K562 (cell line): Measurements from ENCODE around the gene TIMM10. TPM values are rescaled to one million over a fixed set of nuclear protein-coding genes. Genes with fewer than 3 reads are reported as not detected.

Experiments used
- ATAC-seq: fragments of 200-7000 bp; cut with Tn5 transposase; 3 replicates; pipeline ENCODE4 v1.9.1; 2020; ENCODE audit warnings: moderate library complexity
- BruUV-seq: library from RNA; stranded (reverse); fragments of 400-500 nt; replicated peaks from 2 replicates; lab custom pipeline; 2021; lab: Mats Ljungman, UMichigan
- CTCF ChIA-PET: fragments of 300-600 bp; formaldehyde crosslinking; extraction: SDS; loops from one replicate; lab custom pipeline; 2021; ENCODE audit warnings: low intra/inter-chr PET ratio; lab: Yijun Ruan, JAX
- POLR2A ChIA-PET: fragments of 300-600, 350-650 bp; sonication (Branson Sonifier 250); formaldehyde crosslinking; extraction: SDS; loops from one replicate; lab custom pipeline; 2021; ENCODE audit warnings: antibody characterized with exemption, inconsistent platforms; lab: Yijun Ruan, JAX
- DNase-seq, 4 experiments: peaks; one replicate each; pipeline versions ENCODE4 v3.0.0 to v3.0.0-alpha.2; 2011 to 2018; ENCODE audit warnings: low spot score in 3 of 4, mixed read lengths in 3 of 4; ENCODE audit errors: extremely low read depth in 1 of 4
- FAIRE-seq: peaks from 2 replicates; lab custom pipeline; 2011; peaks lifted over from hg19 to GRCh38; lab: Jason Lieb, UNC
- H2AFZ ChIP-seq: 2 replicates; pipeline ENCODE4 v1.6.0; 2011; ENCODE audit warnings: low read depth, low read length, control low read depth, inconsistent platforms
- H3K27ac ChIP-seq: fragments of 200-600 bp; 3 replicates; pipeline ENCODE4 v1.8.0; 2011; ENCODE audit warnings: low read depth, mild to moderate bottlenecking, control low read depth, inconsistent platforms, low read length, moderate library complexity, mixed read lengths; ENCODE audit errors: extremely low read depth
- H3K27me3 ChIP-seq, 2 experiments: fragments of 300-600 bp in 1 of 2; 2 replicates in 1 of 2; 3 replicates in 1 of 2; pipeline versions ENCODE4 v1.6.0 to v1.8.0; 2011; ENCODE audit warnings: inconsistent platforms in 2 of 2, low read length in 2 of 2, mild to moderate bottlenecking in 1 of 2, mixed read lengths in 1 of 2, moderate library complexity in 1 of 2; ENCODE audit not compliant: control insufficient read depth in 2 of 2, insufficient read depth in 2 of 2
- H3K36me3 ChIP-seq: fragments of 300-600 bp; 3 replicates; pipeline ENCODE4 v1.8.0; 2011; ENCODE audit warnings: mild to moderate bottlenecking, low read length, inconsistent platforms; ENCODE audit not compliant: control insufficient read depth, insufficient read depth
- H3K4me1 ChIP-seq, 2 experiments: fragments of 200-600 bp in 1 of 2; replicated peaks in 1 of 2; 2 replicates in 1 of 2; 3 replicates in 1 of 2; pipeline versions ENCODE4 v1.5.1 to v1.8.0; 2011; ENCODE audit warnings: inconsistent platforms in 2 of 2, low read length in 2 of 2, mild to moderate bottlenecking in 1 of 2, mixed read lengths in 1 of 2, moderate library complexity in 1 of 2; ENCODE audit not compliant: control insufficient read depth in 2 of 2, insufficient read depth in 2 of 2
- H3K4me2 ChIP-seq: 2 replicates; pipeline ENCODE4 v1.6.1; 2011; ENCODE audit warnings: low read length, control low read depth, inconsistent platforms, mixed read lengths; ENCODE audit not compliant: insufficient read depth
- H3K4me3 ChIP-seq: fragments of 200-600 bp; sonication (generic), shearing (Covaris generic); 2 replicates; pipeline ENCODE4 v1.5.1; 2016; ENCODE audit warnings: control low read depth, inconsistent platforms
- H3K79me2 ChIP-seq: fragments of 200-600 bp; 3 replicates; pipeline ENCODE4 v1.8.0; 2011; ENCODE audit warnings: low read length, inconsistent platforms; ENCODE audit not compliant: control insufficient read depth, insufficient read depth
- H3K9ac ChIP-seq, 2 experiments: 2 replicates each; pipeline versions ENCODE4 v1.6.0 to v1.6.1; 2011; ENCODE audit warnings: low read depth in 2 of 2, low read length in 2 of 2, control low read depth in 1 of 2, inconsistent platforms in 1 of 2, mild to moderate bottlenecking in 1 of 2, mixed read lengths in 1 of 2; ENCODE audit not compliant: insufficient read depth in 1 of 2
- H3K9me1 ChIP-seq: one replicate; pipeline ENCODE4 v1.6.0; 2011; ENCODE audit warnings: inconsistent platforms, mild to moderate bottlenecking, low read length, moderate library complexity; ENCODE audit not compliant: control insufficient read depth, insufficient read depth
- H3K9me3 ChIP-seq: replicated peaks from 2 replicates; pipeline ENCODE4 v1.5.1; 2011; ENCODE audit warnings: low read depth, low read length, inconsistent platforms; ENCODE audit not compliant: control insufficient read depth, insufficient read depth
- H4K20me1 ChIP-seq: replicated peaks from 2 replicates; pipeline ENCODE4 v1.6.1; 2011; ENCODE audit warnings: low read length, inconsistent platforms, mixed read lengths; ENCODE audit not compliant: control insufficient read depth, insufficient read depth
- FOXK1 ChIP-seq: sonication (generic); formaldehyde crosslinking; IDR thresholded peaks from 2 replicates; pipeline ENCODE4 v1.8.0; 2022; ENCODE audit warnings: missing genetic modification reagents, mild to moderate bottlenecking, borderline replicate concordance
- FOXP1 ChIP-seq: sonication (generic); formaldehyde crosslinking; IDR thresholded peaks from 2 replicates; pipeline ENCODE4 v1.8.0; 2022; ENCODE audit warnings: mild to moderate bottlenecking, missing genetic modification reagents
- MAZ ChIP-seq, 2 experiments: fragments of 450-650 bp in 1 of 2; sonication (generic) in 1 of 2; formaldehyde crosslinking; IDR thresholded peaks in 1 of 2; conservative IDR thresholded peaks in 1 of 2; 2 replicates each; pipeline versions ENCODE4 v1.4.0 to v1.5.0; 2020; ENCODE audit warnings: mild to moderate bottlenecking in 1 of 2, missing genetic modification reagents in 1 of 2
- NCOA4 ChIP-seq: fragments of 450-650 bp; IDR thresholded peaks from 2 replicates; pipeline ENCODE4 v1.6.1; 2018; ENCODE audit warnings: mild to moderate bottlenecking; ENCODE audit not compliant: partially characterized antibody
- NR4A1 ChIP-seq, 2 experiments: fragments of 250-450 bp in 1 of 2; fragments of 450-650 bp in 1 of 2; sonication (Bioruptor Pico) in 1 of 2; IDR thresholded peaks; 2 replicates each; pipeline versions ENCODE4 v1.4.0 to v1.6.1; 2016 to 2020; ENCODE audit warnings: mild to moderate bottlenecking in 2 of 2, missing compliant biosample characterization in 1 of 2, missing genetic modification characterization in 1 of 2, moderate library complexity in 1 of 2
- PHB ChIP-seq: fragments of 250-450 bp; sonication (Bioruptor Pico); IDR thresholded peaks from 2 replicates; pipeline ENCODE4 v1.5.0; 2021
- SREBF2 ChIP-seq: sonication (generic); formaldehyde crosslinking; IDR thresholded peaks from 2 replicates; pipeline ENCODE4 v1.4.0; 2020; ENCODE audit warnings: mild to moderate bottlenecking, missing genetic modification reagents
- TARDBP ChIP-seq: fragments of 450-650 bp; IDR thresholded peaks from 2 replicates; pipeline ENCODE4 v1.6.1; 2016
- ZNF408 ChIP-seq: fragments of 250-450 bp; sonication (Bioruptor Pico); IDR thresholded peaks from 2 replicates; pipeline ENCODE4 v1.4.0; 2020; ENCODE audit warnings: low read depth, mild to moderate bottlenecking, moderate library complexity
- WGBS: fragments of 100-300 bp; shearing (Covaris generic); methylation state at CpG from one replicate; pipeline ENCODE4 v1.1.6; 2016; ENCODE audit warnings: low coverage, mixed read lengths; ENCODE audit not compliant: insufficient coverage; ENCODE audit errors: missing lambda C conversion rate; 5-methylcytosine and 5-hydroxymethylcytosine counted together
- in situ Hi-C: fragments of 300-500 bp; cut with MboI; formaldehyde crosslinking; loops from 4 replicates; pipeline ENCODE4 v1.15.0; 2018; ENCODE audit warnings: inconsistent platforms, mixed read lengths
- intact Hi-C: fragments of 100-400 bp; cut with micrococcal nuclease; formaldehyde crosslinking; loops from 2 replicates; pipeline ENCODE4 v1.14.2; 2022
- polyA plus RNA-seq, 8 experiments: library from polyadenylated mRNA; depleted of rRNA in 4 of 8; stranded (reverse) in 5 of 8; unstranded in 3 of 8; fragments of >200 nt; fragmentation: Nextera tagmentation in 2 of 8; fragmentation: Illumina TruSeq in 1 of 8; extraction: Ambion mirVana in 2 of 8; extraction: Trizol in 1 of 8; gene quantifications; 2 replicates each; pipeline versions ENCODE4 v1.2.1 to v1.2.3, GENCODE V29; 2011 to 2014; ENCODE audit warnings: inconsistent platforms in 1 of 8, missing spikeins in 1 of 8
- total RNA-seq, 7 experiments: library from RNA; depleted of rRNA in 6 of 7; stranded (reverse); fragments of >200 nt in 6 of 7; fragmentation: Illumina TruSeq in 2 of 7; extraction: Trizol in 2 of 7; gene quantifications; 2 replicates each; pipeline versions ENCODE4 v1.2.1 to v1.2.3, GENCODE V29; 2011 to 2021; ENCODE audit warnings: low replicate concordance in 1 of 7
- TF ChIP-seq, protein P1 (sequence below): sonication (generic); formaldehyde crosslinking; IDR thresholded peaks from 2 replicates; pipeline ENCODE4 v1.8.0; 2023; ENCODE audit warnings: missing genetic modification reagents, mild to moderate bottlenecking, borderline replicate concordance

Gene TIMM10
- total and polyA plus RNA-seq, 9 of the 15 experiments (the other 6 are each of a cell fraction or from before 2014, with no cell fraction given), result 109 to 553 (median 172) TPM

GRCh38 chr11:57543593-57543992 is 13.0 kb upstream of the TIMM10 start:
- H2AFZ ChIP-seq, result no peak overlapping the region
- WGBS, result 2% methylated on average over 5 of the region's 6 CpGs
- ATAC-seq, result no peak
- no peaks in the 10 kb centered on the region for H3K9me3 ChIP-seq
- H3K27me3 ChIP-seq, result peaks cover 0 to 14% of the 10 kb centered on the region in 2 experiments; a peak in 2 of 5 replicates
- H3K9ac ChIP-seq, result peak overlapping the region in 1 of 2 experiments; percentile 1; a peak in 1 of 4 replicates
- ChIA-PET CTCF (no interaction called here), POLR2A (interaction anchor here (1.0 kb wide), 1 partner anchor 232 kb away, joined by 3 read pairs; no protein-coding TSS in a partner anchor)
- BruUV-seq, result no TSS peak
- no peaks in the 10 kb centered on the region for H4K20me1 ChIP-seq
- no peaks in the 10 kb centered on the region for H3K36me3 ChIP-seq
- H3K4me1 ChIP-seq, result peaks cover 6 to 9% of the 10 kb centered on the region in 2 experiments; a peak in 4 of 5 replicates
- no peak overlapping the region for H3K27ac ChIP-seq
- no peak overlapping the region for H3K4me3 ChIP-seq
- FAIRE-seq, result no peak
- intact Hi-C loops (no loop called here), in situ Hi-C loops (no loop called here)
- no peaks in the 10 kb centered on the region for H3K9me1 ChIP-seq
- H3K79me2 ChIP-seq, result no peaks in the 10 kb centered on the region
- no peak overlapping the region for H3K4me2 ChIP-seq
- TF ChIP-seq FOXK1 (CRISPR knock-in tag) (no peak), TARDBP (no peak), PHB (CRISPR knock-in tag) (no peak), NCOA4 (no peak)
- no peak for DNase-seq

GRCh38 chr11:57542582-57542981 is 12.0 kb upstream of the TIMM10 start:
- ChIA-PET CTCF (no interaction called here), POLR2A (interaction anchor here (0.5 kb wide), 1 partner anchor 154 kb away, joined by 3 read pairs; no protein-coding TSS in a partner anchor)
- FAIRE-seq (no peak), DNase-seq (no peak), ATAC-seq (no peak)
- Histone ChIP-seq H3K27ac (no peak overlapping the region), H3K36me3 (no peaks in the 10 kb centered on the region), H3K4me3 (no peak overlapping the region), H3K79me2 (no peaks in the 10 kb centered on the region), H3K4me1 (peaks cover 4 to 9% of the 10 kb centered on the region in 2 experiments; a peak in 4 of 5 replicates), H3K4me2 (no peak overlapping the region), H2AFZ (no peak overlapping the region), H3K9me1 (no peaks in the 10 kb centered on the region), H3K27me3 (peaks cover 0 to 14% of the 10 kb centered on the region in 2 experiments; a peak in 2 of 5 replicates), H3K9me3 (no peaks in the 10 kb centered on the region), H3K9ac (no peak overlapping the region), H4K20me1 (no peaks in the 10 kb centered on the region)
- TF ChIP-seq MAZ (CRISPR knock-in tag; conservative IDR thresholded peaks at IDR 0.05 in 1 of 2, IDR thresholded peaks at IDR 0.05 in 1 of 2), result no peak
- no peak for TF ChIP-seq NR4A1 (CRISPR knock-in tag; IDR thresholded peaks at IDR 0.05)
- TF ChIP-seq NR4A1 (tag; IDR thresholded peaks at IDR 0.05), result no peak
- TF ChIP-seq SREBF2 (CRISPR knock-in tag), result no peak
- TF ChIP-seq FOXP1 (CRISPR knock-in tag), result no peak
- TF ChIP-seq ZNF408 (CRISPR knock-in tag), result no peak
- TF ChIP-seq, protein P1, sequence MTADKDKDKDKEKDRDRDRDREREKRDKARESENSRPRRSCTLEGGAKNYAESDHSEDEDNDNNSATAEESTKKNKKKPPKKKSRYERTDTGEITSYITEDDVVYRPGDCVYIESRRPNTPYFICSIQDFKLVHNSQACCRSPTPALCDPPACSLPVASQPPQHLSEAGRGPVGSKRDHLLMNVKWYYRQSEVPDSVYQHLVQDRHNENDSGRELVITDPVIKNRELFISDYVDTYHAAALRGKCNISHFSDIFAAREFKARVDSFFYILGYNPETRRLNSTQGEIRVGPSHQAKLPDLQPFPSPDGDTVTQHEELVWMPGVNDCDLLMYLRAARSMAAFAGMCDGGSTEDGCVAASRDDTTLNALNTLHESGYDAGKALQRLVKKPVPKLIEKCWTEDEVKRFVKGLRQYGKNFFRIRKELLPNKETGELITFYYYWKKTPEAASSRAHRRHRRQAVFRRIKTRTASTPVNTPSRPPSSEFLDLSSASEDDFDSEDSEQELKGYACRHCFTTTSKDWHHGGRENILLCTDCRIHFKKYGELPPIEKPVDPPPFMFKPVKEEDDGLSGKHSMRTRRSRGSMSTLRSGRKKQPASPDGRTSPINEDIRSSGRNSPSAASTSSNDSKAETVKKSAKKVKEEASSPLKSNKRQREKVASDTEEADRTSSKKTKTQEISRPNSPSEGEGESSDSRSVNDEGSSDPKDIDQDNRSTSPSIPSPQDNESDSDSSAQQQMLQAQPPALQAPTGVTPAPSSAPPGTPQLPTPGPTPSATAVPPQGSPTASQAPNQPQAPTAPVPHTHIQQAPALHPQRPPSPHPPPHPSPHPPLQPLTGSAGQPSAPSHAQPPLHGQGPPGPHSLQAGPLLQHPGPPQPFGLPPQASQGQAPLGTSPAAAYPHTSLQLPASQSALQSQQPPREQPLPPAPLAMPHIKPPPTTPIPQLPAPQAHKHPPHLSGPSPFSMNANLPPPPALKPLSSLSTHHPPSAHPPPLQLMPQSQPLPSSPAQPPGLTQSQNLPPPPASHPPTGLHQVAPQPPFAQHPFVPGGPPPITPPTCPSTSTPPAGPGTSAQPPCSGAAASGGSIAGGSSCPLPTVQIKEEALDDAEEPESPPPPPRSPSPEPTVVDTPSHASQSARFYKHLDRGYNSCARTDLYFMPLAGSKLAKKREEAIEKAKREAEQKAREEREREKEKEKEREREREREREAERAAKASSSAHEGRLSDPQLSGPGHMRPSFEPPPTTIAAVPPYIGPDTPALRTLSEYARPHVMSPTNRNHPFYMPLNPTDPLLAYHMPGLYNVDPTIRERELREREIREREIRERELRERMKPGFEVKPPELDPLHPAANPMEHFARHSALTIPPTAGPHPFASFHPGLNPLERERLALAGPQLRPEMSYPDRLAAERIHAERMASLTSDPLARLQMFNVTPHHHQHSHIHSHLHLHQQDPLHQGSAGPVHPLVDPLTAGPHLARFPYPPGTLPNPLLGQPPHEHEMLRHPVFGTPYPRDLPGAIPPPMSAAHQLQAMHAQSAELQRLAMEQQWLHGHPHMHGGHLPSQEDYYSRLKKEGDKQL, result no peak
- 37% methylated on average over 4 of the region's 4 CpGs for WGBS
- intact Hi-C loops (no loop called here), in situ Hi-C loops (no loop called here)
- BruUV-seq, result no TSS peak
